GM19240 (cell line): ENCODE results near the gene MYRIP.

Experiments
- DNase-seq: peaks from one replicate; pipeline ENCODE4 v3.0.0; 2011; ENCODE audit warnings: low spot score; ENCODE audit not compliant: insufficient read length

MYRIP gene

GRCh38 chr3:39903253-39903652, 93.8 kb downstream of the MYRIP start:
- no peak for DNase-seq

GRCh38 chr3:39905788-39906187, 96.4 kb downstream of the MYRIP start:
- no peak for DNase-seq

GRCh38 chr3:39907981-39908380, 98.6 kb downstream of the MYRIP start:
- DNase-seq = no peak

GRCh38 chr3:39910135-39910534, 100.7 kb downstream of the MYRIP start:
- no peak for DNase-seq

- no peak for DNase-seq
Measured at GRCh38 chr3:39910826-39911464, 101.5 kb downstream of the MYRIP start.

- no peak for DNase-seq
Measured at GRCh38 chr3:39911465-39912309, 102.3 kb downstream of the MYRIP start.

- no peak for DNase-seq
Measured at GRCh38 chr3:39915027-39915426, 105.6 kb downstream of the MYRIP start.

- DNase-seq = no peak
Measured at GRCh38 chr3:39917065-39917773, 107.8 kb downstream of the MYRIP start.

GRCh38 chr3:39919281-39919680, 109.9 kb downstream of the MYRIP start:
- DNase-seq = no peak

GRCh38 chr3:39920271-39920670, 110.9 kb downstream of the MYRIP start:
- DNase-seq = no peak

GRCh38 chr3:39927479-39927878, 118.1 kb downstream of the MYRIP start:
- DNase-seq = no peak

GRCh38 chr3:39933986-39934693, 124.7 kb downstream of the MYRIP start:
- DNase-seq = no peak

- DNase-seq = no peak
Measured at GRCh38 chr3:39934696-39935095, 125.3 kb downstream of the MYRIP start.

GRCh38 chr3:39935261-39935660, 125.9 kb downstream of the MYRIP start:
- DNase-seq = no peak

- no peak for DNase-seq
Measured at GRCh38 chr3:39936848-39937247, 127.4 kb downstream of the MYRIP start.

GRCh38 chr3:39937315-39937714, 127.9 kb downstream of the MYRIP start:
- no peak for DNase-seq

- DNase-seq = no peak
Measured at GRCh38 chr3:39937874-39938273, 128.5 kb downstream of the MYRIP start.

- no peak for DNase-seq
Measured at GRCh38 chr3:39941931-39942330, 132.5 kb downstream of the MYRIP start.

- no peak for DNase-seq
Measured at GRCh38 chr3:39960515-39961191, 151.2 kb downstream of the MYRIP start.

- no peak for DNase-seq
Measured at GRCh38 chr3:39961230-39961629, 151.8 kb downstream of the MYRIP start.

GRCh38 chr3:39962581-39962980, 153.2 kb downstream of the MYRIP start:
- no peak for DNase-seq
